ENCODE data around the gene PEX11G. TPM values are rescaled to one million over a fixed set of nuclear protein-coding genes. Genes with fewer than 3 reads are reported as not detected.

The PEX11G gene
- total and polyA plus RNA-seq, 2 experiments from 2014 or later: 6.2 to 10.6 TPM

DNA sequence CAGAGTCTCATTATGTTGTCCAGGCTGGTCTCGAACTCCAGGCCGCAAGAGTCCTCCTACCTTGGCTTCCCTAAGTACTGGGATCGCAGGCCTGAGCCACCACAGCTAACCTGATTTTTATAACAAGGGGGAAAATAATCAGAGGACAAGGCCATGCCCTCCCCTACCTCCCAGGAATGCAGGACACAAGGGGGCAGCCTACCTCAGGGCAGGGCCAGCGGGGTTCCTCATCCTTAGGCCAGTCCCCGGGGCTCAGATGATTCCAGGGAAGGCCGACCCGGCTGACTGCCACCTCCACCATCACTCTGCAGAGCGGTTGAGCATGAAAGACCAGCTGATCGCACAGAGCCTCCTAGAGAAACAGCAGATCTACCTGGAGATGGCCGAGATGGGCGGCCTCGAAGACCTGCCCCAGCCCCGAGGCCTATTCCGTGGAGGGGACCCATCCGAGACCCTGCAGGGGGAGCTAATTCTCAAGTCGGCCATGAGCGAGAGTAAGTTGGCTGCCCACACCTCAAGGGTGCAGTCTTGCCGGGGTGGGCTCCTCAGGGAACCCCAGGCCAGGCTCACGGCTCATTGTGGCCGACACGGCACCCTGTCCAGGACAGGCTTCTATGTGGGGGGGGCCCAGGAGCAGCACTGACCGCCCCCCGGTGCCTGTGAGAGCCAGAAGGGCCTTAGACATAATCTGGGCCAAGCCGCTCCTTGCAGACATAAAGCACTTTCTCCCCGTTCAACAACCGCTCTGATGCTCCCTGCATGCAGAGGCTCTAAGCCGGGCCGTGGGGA lies 26.8 kb downstream of the PEX11G start:
- Histone ChIP-seq H3K4me3 (no peak overlapping the region), H4K20me1 (ENCODE audit: insufficient read depth, poor library complexity, severe bottlenecking) (no peaks in the 10 kb centered on the region), H3K79me2 (peaks cover 6% of the 10 kb centered on the region), H3K4me2 (no peak overlapping the region), H3K9me3 (ENCODE audit: low read depth) (no peaks in the 10 kb centered on the region), H2AFZ (no peak overlapping the region), H3K27me3 (no peaks in the 10 kb centered on the region), H3K9me2 (replicated peaks; ENCODE audit: insufficient read depth) (no peaks in the 10 kb centered on the region), H3K4me1 (ENCODE audit: insufficient read depth) (no peaks in the 10 kb centered on the region), H3K27ac (no peak overlapping the region), H3K36me3 (replicated peaks; ENCODE audit: insufficient read depth, low read depth) (no peaks in the 10 kb centered on the region)
- 91% methylated on average over 28 of the region's 28 CpGs for WGBS (ENCODE audit: low lambda C conversion rate, missing lambda C conversion rate)
- no peak for DNase-seq (ENCODE audit: low spot score)
- TF ChIP-seq EZH2phosphoT487 (IDR thresholded peaks at IDR 0.05; ENCODE audit: low read depth, severe bottlenecking, unreplicated experiment): no peak
- TF ChIP-seq EZH2 (IDR thresholded peaks at IDR 0.05; ENCODE audit: borderline replicate concordance): no peak
- TF ChIP-seq, protein P1, sequence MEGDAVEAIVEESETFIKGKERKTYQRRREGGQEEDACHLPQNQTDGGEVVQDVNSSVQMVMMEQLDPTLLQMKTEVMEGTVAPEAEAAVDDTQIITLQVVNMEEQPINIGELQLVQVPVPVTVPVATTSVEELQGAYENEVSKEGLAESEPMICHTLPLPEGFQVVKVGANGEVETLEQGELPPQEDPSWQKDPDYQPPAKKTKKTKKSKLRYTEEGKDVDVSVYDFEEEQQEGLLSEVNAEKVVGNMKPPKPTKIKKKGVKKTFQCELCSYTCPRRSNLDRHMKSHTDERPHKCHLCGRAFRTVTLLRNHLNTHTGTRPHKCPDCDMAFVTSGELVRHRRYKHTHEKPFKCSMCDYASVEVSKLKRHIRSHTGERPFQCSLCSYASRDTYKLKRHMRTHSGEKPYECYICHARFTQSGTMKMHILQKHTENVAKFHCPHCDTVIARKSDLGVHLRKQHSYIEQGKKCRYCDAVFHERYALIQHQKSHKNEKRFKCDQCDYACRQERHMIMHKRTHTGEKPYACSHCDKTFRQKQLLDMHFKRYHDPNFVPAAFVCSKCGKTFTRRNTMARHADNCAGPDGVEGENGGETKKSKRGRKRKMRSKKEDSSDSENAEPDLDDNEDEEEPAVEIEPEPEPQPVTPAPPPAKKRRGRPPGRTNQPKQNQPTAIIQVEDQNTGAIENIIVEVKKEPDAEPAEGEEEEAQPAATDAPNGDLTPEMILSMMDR (IDR thresholded peaks at IDR 0.05; ENCODE audit: poor library complexity): no peak

DNA sequence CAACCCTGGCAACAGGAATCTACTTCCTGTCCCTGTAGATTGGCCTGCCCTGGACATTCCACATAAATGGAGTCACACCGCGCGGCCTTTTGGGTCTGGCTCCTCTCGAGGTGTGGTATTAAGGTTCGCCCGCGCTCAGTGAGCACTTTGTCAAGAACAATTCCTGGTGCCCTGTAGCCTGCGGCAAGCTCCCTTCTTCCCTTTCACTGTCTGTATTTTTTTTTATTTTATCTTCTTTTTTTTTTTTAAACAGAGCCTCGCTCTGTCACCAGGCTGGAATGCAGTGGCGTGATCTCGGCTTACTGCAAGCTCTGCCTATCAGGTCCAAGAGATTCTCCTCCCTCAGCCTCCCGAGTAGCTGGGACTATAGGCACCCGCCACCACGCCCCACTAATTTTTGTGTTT lies 28.3 kb downstream of the PEX11G start:
- H4K20me1 ChIP-seq (ENCODE audit: insufficient read depth, poor library complexity, severe bottlenecking): no peaks in the 10 kb centered on the region
- H3K9me2 ChIP-seq (replicated peaks; ENCODE audit: insufficient read depth): no peaks in the 10 kb centered on the region
- DNase-seq (ENCODE audit: low spot score): no peak
- 92% methylated on average over 14 of the region's 14 CpGs for WGBS (ENCODE audit: low lambda C conversion rate, missing lambda C conversion rate)
- peak overlapping the region; percentile 23 for H3K27ac ChIP-seq
- H2AFZ ChIP-seq: no peak overlapping the region
- no peak overlapping the region for H3K4me2 ChIP-seq
- TF ChIP-seq EZH2 (IDR thresholded peaks at IDR 0.05; ENCODE audit: borderline replicate concordance) (no peak), EZH2phosphoT487 (IDR thresholded peaks at IDR 0.05; ENCODE audit: low read depth, severe bottlenecking, unreplicated experiment) (no peak)
- TF ChIP-seq, protein P1 (IDR thresholded peaks at IDR 0.05; ENCODE audit: poor library complexity): no peak
- no peaks in the 10 kb centered on the region for H3K27me3 ChIP-seq
- no peaks in the 10 kb centered on the region for H3K36me3 ChIP-seq (replicated peaks; ENCODE audit: insufficient read depth, low read depth)
- no peaks in the 10 kb centered on the region for H3K9me3 ChIP-seq (ENCODE audit: low read depth)
- no peak overlapping the region for H3K4me3 ChIP-seq
- no peaks in the 10 kb centered on the region for H3K4me1 ChIP-seq (ENCODE audit: insufficient read depth)
- peaks cover 13% of the 10 kb centered on the region for H3K79me2 ChIP-seq

DNA sequence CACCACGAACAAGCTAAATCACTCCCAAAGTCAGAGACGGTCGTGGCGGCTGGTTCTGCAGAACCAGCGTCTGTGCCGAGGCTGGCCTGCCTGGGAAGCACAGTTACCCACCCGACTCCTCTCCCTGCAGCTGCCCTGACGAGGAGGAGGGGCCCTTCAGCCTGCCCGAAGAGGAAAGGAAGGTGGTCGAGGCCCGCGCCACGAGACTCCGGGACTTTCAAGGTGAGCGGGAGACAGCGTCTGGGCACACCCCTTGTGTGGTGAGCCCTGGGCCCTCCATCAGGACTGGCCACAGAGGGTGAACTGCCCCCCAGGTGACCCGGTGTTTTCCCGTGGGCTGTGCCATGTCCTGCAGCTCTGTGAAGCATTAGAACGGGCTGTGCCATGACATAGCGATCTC lies 29.1 kb downstream of the PEX11G start:
- no peak overlapping the region for H3K4me3 ChIP-seq
- no peaks in the 10 kb centered on the region for H3K9me2 ChIP-seq (replicated peaks; ENCODE audit: insufficient read depth)
- H3K4me2 ChIP-seq: no peak overlapping the region
- peaks cover 19% of the 10 kb centered on the region for H3K79me2 ChIP-seq
- 95% methylated on average over 20 of the region's 20 CpGs for WGBS (ENCODE audit: low lambda C conversion rate, missing lambda C conversion rate)
- H3K27me3 ChIP-seq: no peaks in the 10 kb centered on the region
- no peak overlapping the region for H3K27ac ChIP-seq
- no peaks in the 10 kb centered on the region for H4K20me1 ChIP-seq (ENCODE audit: insufficient read depth, poor library complexity, severe bottlenecking)
- no peak overlapping the region for H2AFZ ChIP-seq
- H3K9me3 ChIP-seq (ENCODE audit: low read depth): no peaks in the 10 kb centered on the region
- no peak for DNase-seq (ENCODE audit: low spot score)
- no peaks in the 10 kb centered on the region for H3K36me3 ChIP-seq (replicated peaks; ENCODE audit: insufficient read depth, low read depth)
- TF ChIP-seq, protein P1 (IDR thresholded peaks at IDR 0.05; ENCODE audit: poor library complexity): no peak
- TF ChIP-seq EZH2 (IDR thresholded peaks at IDR 0.05; ENCODE audit: borderline replicate concordance): no peak
- no peak for TF ChIP-seq EZH2phosphoT487 (IDR thresholded peaks at IDR 0.05; ENCODE audit: low read depth, severe bottlenecking, unreplicated experiment)
- no peaks in the 10 kb centered on the region for H3K4me1 ChIP-seq (ENCODE audit: insufficient read depth)
